IPS-NIHi7 (cell line): ENCODE measurements around the gene ELMO1.

ENCODE experiments used
- DNase-seq: peaks from one replicate; pipeline ENCODE4 v3.0.0; 2012; ENCODE audit warnings: mixed read lengths; ENCODE audit errors: extremely low spot score

ELMO1 gene

DNA sequence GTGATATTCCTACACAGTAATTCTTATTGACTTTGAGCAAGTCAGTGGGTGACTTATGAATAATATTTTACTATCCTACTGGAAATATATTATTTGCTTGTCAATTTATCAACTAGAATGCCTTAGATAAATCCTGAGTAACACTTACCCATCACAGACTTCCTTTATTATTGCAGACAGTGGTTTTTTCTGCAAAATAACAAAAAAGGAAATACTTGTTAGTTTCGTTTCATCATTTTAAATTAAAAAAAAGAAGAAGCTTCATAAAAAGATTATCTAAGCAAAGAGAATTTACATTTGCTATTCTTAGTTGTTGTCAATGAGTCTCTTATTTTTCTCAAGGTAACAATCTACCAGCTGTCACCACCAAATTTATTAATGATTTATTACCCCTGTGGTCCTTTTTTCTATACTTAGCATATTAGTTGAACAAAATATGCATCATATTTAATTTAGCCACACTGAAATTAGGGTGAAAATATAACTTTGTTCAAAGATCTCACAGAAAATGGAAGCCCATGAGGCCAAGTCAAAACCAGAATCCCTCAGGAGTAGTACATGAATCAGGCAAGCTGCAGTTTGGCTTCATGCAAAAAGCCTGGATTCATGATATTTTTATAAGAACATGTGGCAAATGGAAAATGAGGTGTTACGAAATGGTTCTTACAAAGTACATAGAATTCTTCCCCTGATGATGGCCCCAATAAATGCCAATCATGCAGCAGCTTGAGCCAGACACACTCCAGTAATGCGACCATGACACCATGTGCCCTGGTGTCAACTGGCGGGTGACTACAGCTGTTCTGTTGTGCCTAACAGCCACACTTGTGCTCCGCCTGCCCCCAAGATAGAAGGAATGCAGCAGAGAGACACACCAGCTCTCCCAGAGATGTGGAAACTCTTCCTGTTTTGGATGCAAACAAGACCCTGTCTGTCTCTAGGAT, 132.6 kb downstream of the ELMO1 start:
- DNase-seq = no peak

DNA sequence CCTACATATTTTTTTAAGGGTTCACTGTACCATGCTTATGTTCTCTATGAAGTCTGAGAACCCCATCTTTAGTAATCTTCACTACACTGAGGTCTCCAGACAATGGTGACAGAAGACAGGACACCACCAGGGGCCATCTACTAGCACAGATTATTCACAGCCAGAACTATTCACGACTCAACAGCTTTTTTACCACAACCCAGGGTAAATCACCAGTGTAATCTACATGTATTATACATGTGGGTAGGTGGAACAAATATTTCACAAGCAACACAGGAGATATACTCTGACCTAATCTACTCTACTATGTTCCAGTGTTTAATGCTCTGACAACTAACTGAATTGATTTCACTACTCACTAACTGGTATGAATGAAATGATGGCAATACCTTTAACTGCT, 136.1 kb downstream of the ELMO1 start:
- no peak for DNase-seq

DNA sequence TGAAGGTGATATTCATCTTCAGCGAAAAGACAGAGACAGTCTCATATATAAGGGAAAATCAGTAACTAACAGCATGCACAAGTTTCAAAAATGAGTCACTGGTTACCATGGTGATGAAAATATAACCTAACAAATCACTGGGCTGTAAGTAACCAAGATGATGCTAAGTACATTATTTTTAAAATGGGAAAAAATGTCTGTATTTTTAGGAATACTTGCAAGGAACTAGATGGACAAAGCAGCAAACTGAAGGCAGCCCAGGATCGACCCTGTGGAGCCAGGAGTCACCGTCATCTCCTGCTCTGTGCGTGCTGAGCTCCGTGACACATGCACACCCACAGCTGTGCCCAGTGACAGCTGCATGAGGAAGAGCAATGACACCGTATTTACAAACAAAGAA, 137.3 kb downstream of the ELMO1 start:
- DNase-seq = no peak

DNA sequence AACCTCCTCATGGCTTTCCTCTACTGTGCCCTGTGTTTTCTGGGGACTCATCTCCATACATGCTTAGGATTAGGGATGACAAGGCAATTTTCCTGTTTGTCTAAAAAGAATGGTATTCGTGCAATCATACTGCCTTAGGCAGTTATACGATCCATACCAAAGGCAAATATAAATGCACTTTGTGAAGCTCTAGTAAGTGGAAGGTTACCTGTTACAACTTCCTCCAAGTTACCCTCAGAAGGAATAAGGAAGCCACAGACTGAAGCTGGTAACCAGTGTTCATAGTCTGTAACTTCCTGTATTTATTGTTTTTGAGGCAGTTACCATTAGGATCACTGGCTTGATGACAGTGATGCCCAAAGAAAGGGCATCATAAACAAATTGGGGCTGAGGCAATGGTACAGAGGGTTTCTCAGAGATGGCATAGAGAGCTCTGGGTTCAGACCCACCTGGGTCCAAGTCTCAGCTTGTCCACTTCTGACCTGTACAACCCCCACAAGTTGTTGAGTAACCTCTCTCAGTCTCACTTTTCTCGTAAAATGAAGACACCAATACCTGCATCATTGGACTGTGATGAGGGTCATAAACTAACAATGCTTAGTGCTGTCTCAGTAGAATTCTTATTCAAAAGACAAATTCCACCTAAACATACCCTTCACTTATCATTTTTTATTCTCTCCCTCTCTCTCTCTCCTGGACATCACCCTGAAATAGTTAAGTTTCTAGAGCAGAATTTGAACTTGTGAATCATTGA, 138.2 kb downstream of the ELMO1 start:
- DNase-seq = no peak

DNA sequence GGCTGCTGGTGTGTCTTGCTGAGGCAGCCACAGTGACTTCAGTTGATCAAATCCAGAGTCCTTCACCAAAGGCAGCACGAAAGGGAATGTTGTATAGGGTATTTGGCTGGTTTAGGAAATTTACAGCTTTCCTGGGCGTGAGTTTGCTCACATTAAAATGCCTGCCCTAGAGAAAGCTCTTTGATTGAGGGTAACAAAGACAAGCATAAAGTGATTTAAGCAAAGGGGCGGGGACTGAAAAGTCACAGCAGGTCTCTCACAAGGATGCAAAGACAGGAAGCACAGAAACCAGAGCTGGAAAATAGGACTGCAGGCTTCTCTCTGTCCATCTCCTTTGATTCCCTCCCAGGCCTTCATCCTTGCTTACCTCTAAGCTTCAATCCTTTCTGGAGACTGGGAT, 139.2 kb downstream of the ELMO1 start:
- no peak for DNase-seq

DNA sequence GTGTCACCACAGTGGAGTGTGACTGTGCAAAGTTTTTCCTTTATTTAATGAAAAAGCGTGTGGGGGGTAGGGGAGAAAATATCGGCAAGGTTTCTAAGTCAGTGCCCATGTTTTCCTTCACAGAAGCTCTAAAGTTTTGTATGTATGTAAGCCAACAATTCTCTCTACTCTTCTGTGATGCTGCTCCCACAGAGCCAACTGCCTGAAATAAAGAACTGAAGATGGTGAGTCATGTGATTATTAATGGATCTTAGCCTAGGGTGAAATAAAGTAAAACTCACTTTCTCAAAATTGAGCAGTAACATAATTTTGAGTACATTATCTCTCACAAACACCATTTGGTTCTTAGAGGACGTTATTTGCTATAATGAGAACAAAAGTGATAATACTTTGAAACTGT, 143.7 kb downstream of the ELMO1 start:
- no peak for DNase-seq

DNA sequence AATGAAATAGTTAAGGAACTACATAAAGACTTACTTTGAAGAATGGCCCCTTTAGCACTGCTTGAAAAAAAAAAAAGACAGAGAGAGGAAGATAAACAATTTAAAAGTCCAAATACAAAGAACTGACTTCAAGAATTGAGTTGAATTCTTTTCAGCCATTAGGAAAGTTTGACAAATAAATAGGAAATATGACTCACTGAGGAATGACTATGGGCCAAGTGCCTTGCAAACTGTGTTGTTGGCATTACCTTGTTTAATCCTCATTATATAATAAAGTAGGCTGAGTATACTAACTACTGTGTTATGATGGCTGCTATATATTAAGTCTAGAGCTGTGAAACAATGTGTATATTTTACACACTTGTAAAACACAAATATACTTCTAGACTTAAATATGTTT, 151.1 kb downstream of the ELMO1 start:
- DNase-seq = no peak

DNA sequence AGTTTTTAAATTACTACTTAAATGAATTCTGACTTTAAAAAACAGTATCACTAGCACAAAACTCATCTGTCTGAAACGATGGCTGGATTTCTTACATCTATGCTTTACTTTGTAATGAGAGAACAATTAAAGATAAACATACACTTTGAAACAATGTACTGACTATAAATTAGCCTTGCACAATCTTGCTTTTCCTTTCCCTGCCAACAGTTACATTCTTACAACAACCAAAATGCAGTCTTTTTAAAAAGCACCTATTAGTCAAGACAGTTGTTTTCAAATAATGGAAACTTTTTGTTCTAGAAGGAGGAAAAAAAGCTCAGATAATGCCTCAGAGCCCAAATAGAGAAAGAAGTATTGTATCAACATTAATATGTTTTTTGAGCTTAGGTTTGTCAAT, 153.3 kb downstream of the ELMO1 start:
- no peak for DNase-seq

DNA sequence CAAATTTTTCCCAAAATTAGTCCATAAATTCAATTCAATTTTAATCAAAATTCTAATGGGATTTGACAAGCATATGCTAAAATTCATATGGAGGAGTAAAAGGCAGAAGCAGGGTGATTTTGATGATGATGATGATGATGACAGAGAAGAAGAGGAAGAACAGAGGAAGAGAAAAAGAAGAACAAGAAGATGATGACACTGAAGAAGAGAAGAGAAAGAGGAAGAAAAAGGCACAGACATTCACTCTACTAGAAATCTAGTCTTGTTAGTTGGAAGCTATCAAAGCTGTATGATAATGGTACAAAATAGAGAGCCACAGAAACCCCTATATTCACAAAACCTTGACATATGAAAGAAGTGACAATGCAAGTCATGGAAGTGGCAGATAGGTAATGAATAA, 157.9 kb downstream of the ELMO1 start:
- DNase-seq = no peak

DNA sequence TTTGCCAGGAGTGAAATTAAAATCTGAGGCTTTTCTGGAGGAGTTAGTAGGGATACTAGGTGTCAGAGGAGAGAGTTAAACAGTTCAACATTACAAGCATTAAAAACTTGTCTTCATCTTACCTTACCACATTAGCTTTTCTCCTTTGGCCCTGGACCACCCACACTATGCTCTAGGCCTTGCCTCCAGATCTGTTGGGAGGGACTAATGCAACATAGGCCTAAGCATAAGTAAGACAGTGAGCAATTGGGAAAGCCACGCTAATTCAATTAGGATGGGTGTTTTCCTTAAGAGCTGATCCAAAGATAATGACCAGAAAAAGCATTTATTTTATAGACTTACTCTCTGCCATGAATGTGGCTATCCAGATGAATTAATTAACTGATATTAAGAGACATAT, 158.9 kb downstream of the ELMO1 start:
- DNase-seq = no peak

DNA sequence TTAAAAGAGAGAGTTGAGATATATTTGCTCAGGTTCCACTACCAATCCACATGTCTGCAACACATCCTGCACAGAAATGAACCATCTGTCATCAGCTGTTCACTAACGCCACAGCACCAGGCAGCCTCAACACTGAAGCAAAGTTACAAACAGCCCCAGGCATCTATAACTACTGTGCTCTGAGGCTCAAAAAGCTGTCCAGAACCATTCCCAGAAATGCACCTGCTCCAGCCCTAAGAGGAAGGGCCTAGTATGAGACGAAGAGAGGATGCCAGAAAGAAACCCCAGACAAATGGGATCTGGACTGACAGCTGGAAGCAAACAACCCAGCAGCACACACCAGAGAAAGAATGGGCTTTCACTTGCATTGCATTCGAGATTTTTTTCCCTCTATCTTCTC, 159.3 kb downstream of the ELMO1 start:
- no peak for DNase-seq

DNA sequence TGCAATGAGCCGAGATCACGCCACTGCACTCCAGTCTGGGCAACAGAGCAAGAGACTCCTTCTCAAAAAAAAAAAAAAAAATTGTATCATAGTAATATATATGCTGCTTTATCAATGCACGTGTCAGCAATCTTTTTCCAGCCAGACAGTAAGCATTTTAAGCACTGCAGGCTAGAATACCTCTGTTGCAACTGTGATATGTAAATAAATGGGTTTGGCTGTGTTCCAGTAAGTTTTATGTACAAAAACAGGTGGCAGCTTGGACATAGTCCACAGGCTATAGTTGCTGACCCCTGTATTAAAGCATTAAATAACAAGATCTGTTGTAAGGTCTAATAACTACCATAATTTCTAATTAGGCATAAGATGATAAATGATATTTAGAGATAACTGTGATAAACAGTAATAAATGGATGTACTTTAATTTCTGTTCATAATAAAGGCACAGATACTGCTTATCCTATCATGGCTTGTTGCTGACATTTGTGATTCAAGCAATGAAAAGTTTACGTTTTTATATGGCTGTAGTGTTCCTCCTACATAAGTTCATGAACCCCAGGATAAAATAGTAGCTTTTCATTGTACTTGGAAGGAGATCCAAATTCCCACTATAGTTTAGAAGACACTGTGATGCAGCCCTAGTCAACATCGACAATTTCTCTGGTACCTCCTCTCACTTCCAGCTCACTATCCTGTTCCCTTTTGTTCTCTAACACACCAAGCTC, 161.4 kb downstream of the ELMO1 start:
- DNase-seq = no peak

DNA sequence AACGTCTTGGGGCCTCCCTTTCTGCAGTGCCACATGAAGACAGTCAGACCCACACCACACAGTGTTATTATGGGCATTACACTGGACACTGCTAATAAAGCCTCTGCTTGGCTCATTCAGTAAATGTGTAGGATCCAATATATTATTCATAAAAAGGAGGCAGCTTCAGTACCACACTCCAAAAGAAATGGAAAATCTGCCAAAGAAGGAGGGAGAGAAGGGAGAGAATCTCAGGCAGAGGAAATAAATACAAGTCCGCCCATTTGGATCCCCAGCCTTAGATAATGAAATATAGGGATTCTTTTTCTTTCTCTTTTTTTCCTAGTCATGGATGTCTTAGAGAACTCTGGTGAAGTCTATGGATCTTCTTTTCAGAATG, 162.2 kb downstream of the ELMO1 start:
- DNase-seq = no peak

DNA sequence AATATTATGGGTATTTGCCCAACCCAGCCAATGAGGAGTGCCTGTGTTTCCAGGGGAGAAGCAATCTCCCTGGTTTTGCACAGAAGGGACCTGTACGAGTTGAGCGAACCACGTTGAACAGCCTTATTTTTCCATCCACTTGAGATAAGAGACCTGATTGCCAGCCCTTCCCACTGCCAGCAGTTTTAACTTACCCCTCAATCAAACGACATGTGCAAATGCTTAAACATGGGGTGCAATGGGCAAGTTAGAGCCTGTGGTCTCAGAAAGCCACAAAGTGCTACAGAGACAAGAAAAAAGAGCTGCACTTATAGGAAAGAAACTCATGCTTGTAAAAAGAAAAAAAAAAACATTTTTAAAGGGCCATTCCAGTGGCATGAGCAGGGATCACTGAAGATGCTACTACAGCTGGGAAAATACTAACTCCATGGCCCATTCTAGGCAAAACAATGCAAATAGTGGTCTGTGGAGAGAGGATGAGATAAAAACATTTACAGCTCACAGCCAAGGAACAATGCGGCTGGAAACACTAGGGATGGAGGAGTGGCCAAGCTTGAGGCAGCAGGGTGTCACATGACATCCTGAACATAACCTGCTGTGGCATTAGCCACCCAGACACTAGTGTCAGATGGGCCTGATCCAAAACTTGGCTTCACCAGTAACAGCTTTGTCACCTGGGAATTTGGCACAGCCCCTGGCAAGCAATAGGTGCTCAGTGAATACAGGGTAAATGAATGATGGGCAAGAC, 162.8 kb downstream of the ELMO1 start:
- no peak for DNase-seq

DNA sequence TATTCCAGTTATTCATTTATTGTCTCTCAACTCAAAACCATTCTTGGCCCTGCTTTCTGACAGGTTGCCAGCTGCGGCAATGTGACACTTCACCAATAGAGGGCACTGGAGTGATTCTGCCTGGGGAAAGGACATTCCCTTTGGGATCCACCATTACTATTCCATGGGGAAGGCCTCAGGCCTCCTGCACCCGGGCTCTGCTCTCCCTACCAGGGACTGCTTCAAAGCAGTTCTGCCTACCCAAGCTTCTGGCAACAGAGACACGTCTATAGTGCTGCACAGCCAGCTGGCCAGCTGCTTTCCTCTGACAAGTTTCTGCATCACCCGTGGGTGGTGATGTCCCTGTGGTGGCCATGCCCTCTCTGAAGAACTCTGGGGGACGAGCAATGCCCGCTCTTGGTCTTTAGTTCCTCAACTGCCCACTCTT, 163.8 kb downstream of the ELMO1 start:
- peak; percentile 80 for DNase-seq

DNA sequence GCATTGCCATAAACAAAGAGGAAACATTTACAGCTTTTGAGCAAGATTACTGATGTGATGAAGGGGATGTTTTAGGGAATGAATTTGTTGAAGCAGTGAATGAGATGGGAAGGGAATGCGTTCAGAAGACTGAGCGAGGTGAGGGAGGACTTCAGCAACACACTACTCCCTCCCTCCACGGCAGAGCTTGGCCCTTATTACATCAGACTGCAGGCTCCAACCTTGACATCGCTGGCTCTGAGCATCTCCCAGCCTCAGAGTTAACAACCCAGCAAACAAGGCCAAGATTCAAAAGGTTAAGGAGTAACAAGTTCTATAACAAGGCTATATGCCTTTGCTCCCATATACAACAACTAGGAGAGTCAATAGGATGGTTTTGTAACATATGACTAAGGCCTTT, 164.4 kb downstream of the ELMO1 start:
- DNase-seq = no peak

DNA sequence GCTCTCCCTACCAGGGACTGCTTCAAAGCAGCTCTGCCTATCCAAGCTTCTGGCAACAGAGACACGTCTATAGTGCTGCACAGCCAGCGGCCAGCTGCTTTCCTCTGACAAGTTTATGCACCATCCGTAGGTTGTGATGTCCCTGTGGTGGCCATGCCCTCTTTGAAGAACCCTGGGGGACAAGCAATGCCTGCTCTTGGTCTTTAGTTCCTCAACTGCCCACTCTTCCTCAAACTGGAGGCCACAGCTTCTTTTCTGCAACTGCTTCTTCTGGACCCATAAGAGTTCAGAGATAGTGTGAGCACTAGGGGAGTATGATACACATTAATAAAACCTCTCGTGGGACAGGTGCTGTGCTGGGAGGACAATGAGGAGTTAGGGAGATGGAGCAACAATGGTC, 164.9 kb downstream of the ELMO1 start:
- DNase-seq = no peak

DNA sequence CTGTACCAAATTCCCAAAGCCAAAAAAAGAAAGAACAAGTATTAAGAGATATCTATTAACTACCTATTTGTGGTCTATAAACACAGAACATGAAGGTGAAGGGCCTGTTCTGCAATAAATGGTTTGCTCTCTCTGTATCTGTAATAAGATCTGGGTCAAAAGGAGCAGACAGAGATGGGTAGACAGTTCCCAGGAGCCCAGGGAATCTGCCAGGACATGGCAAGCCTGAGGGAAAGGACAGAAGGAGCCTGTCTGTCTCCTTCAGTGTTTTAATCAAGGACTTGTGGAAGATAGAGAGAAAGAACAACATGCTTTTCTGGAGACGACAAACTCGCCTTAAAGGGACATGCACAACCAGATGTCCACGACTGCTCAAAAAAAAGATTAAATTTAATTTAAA, 165.7 kb downstream of the ELMO1 start:
- no peak for DNase-seq

DNA sequence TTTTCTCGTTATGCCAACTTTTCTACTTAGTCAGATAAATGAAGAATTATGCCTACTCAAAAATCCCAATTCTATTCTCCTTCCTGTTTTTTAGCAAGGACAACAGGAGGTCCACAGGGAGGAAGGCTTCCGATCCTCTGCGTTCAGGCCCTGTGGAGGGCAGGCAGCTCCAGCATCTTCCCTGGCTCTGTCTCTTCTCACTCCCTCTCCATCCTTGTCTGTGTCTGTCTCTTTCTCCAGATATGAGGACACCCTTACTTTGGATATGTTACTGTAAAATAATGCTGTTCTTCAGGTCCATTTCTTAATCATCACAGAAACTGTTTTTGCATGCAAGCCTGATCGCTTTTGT, 166.6 kb downstream of the ELMO1 start:
- no peak for DNase-seq

DNA sequence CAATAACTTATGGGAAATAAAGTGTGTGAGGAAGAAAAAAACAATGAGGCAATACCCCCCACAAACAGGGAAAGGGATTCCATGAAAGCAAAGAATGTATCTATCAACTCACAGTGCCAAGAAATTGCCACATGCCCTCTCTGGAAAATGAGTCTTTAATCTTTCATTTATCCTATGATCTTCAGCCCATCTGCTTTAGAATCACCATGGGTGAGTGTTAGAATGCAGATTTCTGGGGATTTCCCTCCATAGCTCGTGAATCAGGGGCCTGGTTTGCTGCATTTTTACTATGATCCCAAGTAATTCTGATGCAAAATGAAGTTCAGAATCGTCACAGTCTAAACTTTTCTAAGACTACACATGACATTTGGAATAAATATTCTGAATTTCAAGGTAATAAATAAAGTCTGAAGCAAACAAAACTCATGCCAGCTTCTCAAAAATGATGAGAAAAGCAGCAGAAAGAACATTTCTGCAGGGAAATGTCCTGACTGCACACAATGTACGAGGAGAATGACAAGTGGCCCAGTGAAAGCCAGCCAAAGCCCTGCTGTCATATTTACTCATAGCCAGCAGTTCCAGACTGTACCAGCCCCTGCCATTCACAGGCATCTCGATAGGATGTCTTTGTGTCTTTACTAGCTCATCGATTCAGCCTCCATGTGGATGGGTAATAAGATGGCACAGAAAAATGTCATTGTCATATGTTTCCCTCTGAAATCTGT, 167.1 kb downstream of the ELMO1 start:
- no peak for DNase-seq

DNA sequence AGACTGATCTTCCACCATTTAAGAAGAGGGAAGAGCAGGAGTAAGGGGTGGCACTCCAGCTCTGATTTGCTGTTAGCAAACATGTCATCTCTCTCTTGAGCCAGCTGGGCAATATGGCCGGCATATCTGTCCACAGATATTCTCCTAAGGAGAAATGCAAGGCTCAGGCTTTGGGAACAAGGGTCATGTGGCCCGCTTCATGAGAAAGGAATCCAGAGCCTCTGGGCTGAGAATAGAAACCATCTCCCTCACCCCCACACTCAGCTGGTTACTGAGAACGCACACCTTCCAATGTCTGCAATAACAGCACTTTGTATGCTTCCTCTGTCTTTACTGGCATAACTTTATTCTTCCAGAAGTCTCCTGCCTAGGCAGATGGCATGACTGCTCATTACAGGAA, 171.2 kb downstream of the ELMO1 start:
- DNase-seq = no peak
